ENCODE measurements around the gene SLC19A1. TPM values are rescaled to one million over a fixed set of nuclear protein-coding genes. Genes with fewer than 3 reads are reported as not detected.

Gene SLC19A1
- polyA plus RNA-seq, 1 experiment: 8.1 TPM

GRCh38 chr21:45589686-45590245, 47.5 kb upstream of the SLC19A1 start:
- peaks cover 7% of the 10 kb centered on the region for H3K27me3 ChIP-seq (ENCODE audit: control insufficient read depth, insufficient read depth, low read length)
- H3K36me3 ChIP-seq (ENCODE audit: control insufficient read depth, insufficient read depth, low read length): no peaks in the 10 kb centered on the region
- no peak for TF ChIP-seq CTCF (IDR thresholded peaks at IDR 0.05; ENCODE audit: insufficient read depth, low read depth, low read length)
- ChIA-PET CTCF (interaction anchor here (1.5 kb wide), 1 partner anchor 13 kb away, joined by 3 read pairs; no protein-coding TSS in a partner anchor), POLR2A (interaction anchor here (0.6 kb wide), 1 partner anchor 439 kb away, joined by 3 read pairs; no protein-coding TSS in a partner anchor)
- H3K4me3 ChIP-seq (ENCODE audit: low read depth, low read length): peak overlapping the region; percentile 43
- DNase-seq (ENCODE audit: low read depth): no peak

DNA sequence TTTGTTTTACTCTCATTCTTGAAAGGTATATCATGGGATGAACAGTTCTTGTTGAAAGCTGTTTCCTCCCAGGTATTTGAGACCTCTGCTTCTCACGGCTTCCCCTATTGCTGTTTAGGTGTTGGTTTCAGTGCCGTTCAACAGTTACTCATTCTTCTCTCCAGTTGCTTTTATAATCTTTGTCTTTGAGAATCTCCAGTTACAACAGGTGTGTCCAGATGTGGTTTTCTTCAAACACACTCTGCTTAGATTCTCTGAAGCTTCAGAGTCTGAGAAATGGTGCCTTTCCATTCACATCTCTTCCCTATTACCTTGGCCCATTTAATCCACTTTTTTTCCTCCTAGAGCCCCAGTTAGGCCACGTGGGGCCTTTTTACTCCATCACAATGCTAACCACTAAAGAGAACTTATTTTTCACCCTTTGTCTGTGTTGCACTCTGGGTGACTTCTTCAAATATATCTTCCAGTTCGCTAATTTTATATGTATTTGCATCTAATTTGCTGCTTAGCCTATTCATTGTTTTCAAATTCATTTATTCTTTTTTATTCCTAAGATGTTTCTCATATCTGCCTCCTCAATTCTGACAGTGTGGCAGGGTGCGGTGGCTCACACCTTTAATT, 46.7 kb upstream of the SLC19A1 start:
- Histone ChIP-seq H3K4me3 (ENCODE audit: low read depth, low read length) (no peak overlapping the region), H3K36me3 (ENCODE audit: control insufficient read depth, insufficient read depth, low read length) (no peaks in the 10 kb centered on the region), H3K27me3 (ENCODE audit: control insufficient read depth, insufficient read depth, low read length) (peaks cover 7% of the 10 kb centered on the region)
- TF ChIP-seq CTCF (IDR thresholded peaks at IDR 0.05; ENCODE audit: insufficient read depth, low read depth, low read length): no peak
- ChIA-PET CTCF (interaction anchor here (1.2 to 1.5 kb wide), 2 partner anchors 8 to 13 kb away, joined by 3 to 4 read pairs; no protein-coding TSS in a partner anchor), POLR2A (no interaction called here)
- no peak for DNase-seq (ENCODE audit: low read depth)

DNA sequence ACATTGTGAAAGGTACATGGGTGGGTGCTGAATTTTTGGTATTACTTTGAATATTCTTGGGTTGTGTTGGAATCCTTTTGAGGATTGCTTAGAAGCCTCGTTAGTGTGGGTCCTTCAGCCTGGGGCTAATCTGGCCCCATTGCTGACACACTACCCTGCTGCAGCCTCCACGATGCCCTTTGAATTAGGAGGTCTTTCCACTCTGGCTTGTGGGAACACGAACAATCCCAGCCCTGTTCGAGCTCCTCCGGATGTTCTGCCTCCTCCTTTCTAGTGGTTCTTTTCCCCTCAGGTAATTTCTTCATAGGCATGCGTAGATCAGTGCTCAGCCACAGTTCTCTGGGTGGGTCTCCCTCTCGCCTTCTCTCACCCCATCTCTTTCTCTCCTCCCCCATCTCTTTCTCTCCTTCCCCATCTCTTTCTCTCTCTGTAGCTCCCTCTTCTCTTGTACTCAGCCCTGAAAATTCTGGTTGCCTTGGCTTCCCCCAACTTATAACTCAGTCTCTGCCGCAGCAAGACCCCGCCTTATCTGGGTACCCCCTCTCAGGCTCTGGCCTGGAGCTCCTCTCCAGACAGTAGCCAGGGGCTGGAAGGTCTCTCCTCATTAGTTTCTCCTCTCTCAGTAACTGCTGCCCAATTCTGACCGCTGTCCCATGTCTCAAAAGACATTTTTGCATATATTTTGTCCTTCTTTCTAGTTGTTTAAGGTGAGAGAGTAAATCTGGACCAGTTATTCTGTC, 46.0 kb upstream of the SLC19A1 start:
- DNase-seq (ENCODE audit: low read depth): no peak
- H3K4me3 ChIP-seq (ENCODE audit: low read depth, low read length): no peak overlapping the region
- ChIA-PET POLR2A (no interaction called here), CTCF (interaction anchor here (0.6 to 1.5 kb wide), 3 partner anchors 8 to 32 kb away, joined by 3 to 4 read pairs (median 3); no protein-coding TSS in a partner anchor)
- no peak for TF ChIP-seq CTCF (IDR thresholded peaks at IDR 0.05; ENCODE audit: insufficient read depth, low read depth, low read length)
- peaks cover 9% of the 10 kb centered on the region for H3K27me3 ChIP-seq (ENCODE audit: control insufficient read depth, insufficient read depth, low read length)
- H3K36me3 ChIP-seq (ENCODE audit: control insufficient read depth, insufficient read depth, low read length): no peaks in the 10 kb centered on the region

DNA sequence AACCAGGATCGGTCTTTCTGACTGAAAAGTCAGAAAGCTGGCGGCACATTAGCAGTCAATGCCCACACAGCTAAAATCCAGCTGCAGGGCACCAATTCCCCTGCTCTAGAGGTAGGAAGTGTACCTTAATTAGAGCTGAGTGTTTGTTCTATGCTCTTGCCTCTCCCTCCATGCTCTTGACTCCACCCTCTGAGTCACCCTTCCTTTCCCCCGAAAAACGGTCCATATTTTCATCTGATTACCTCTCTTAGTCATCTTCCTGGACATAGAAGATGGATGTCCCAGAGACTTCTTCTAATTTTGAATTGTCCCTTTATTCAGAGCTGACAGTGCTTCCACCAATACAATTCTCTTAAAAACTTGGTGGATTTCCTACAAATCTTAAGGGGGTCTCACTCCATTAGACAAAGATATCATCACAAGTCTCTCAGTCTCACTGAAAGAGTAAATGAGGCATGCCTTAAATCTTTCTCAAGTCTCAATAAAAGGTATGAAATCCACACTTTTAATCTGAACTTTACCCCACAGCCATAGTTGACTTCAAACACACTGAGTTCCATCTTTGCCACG, 44.1 kb upstream of the SLC19A1 start:
- CTCF ChIA-PET: interaction anchor here (0.9 kb wide), 1 partner anchor 30 kb away, joined by 3 read pairs; no protein-coding TSS in a partner anchor
- H3K4me3 ChIP-seq (ENCODE audit: low read depth, low read length): no peak overlapping the region
- DNase-seq (ENCODE audit: low read depth): no peak
- no peaks in the 10 kb centered on the region for H3K36me3 ChIP-seq (ENCODE audit: control insufficient read depth, insufficient read depth, low read length)
- H3K27me3 ChIP-seq (ENCODE audit: control insufficient read depth, insufficient read depth, low read length): peaks cover 7% of the 10 kb centered on the region
- no peak for TF ChIP-seq CTCF (IDR thresholded peaks at IDR 0.05; ENCODE audit: insufficient read depth, low read depth, low read length)
- POLR2A ChIA-PET: no interaction called here

GRCh38 chr21:45584786-45585185, 42.5 kb upstream of the SLC19A1 start:
- H3K36me3 ChIP-seq (ENCODE audit: control insufficient read depth, insufficient read depth, low read length): no peaks in the 10 kb centered on the region
- no peak for DNase-seq (ENCODE audit: low read depth)
- TF ChIP-seq CTCF (IDR thresholded peaks at IDR 0.05; ENCODE audit: insufficient read depth, low read depth, low read length): no peak
- ChIA-PET POLR2A (no interaction called here), CTCF (interaction anchor here (0.7 to 1.6 kb wide), 3 partner anchors 10 to 13 kb away, joined by 3 to 6 read pairs (median 5); no protein-coding TSS in a partner anchor)
- H3K4me3 ChIP-seq (ENCODE audit: low read depth, low read length): no peak overlapping the region
- H3K27me3 ChIP-seq (ENCODE audit: control insufficient read depth, insufficient read depth, low read length): peaks cover 6% of the 10 kb centered on the region

Measured in BJ (cell line).